NOMO-1 treated with dmso at 0.1 percent for 144 hours (cell line): Measurements from ENCODE around the gene DGAT2.

Experiments used
- DNase-seq: peaks from one replicate; lab custom pipeline; 2025; ENCODE audit not compliant: unreplicated experiment; lab: John Stamatoyannopoulos, UW

Gene DGAT2

GRCh38 chr11:75822541-75822940 is 54.0 kb downstream of the DGAT2 start:
- DNase-seq: no peak

GRCh38 chr11:75823415-75823814 is 54.8 kb downstream of the DGAT2 start:
- no peak for DNase-seq

DNA sequence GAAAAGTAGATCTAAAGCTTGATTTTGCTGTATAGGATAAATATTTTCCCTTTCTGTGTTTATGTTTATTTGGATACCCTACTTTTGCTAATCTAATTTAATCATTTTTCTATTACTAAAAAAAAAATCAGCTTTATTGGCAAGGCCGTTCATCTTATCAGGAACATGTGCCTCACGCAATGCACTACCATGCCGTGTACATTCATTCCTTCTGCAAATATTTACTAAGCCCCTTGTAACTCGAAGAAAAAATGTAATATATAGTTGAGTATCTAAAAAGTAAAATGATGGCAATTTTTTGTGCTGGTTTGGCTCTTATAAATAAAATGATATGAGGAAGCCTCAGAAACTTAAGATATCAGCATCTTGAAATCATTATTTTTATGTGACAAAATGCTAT is 55.4 kb downstream of the DGAT2 start:
- DNase-seq: no peak

GRCh38 chr11:75826461-75827230 is 58.1 kb downstream of the DGAT2 start:
- DNase-seq: no peak

- no peak for DNase-seq
These were observed 59.0 kb downstream of the DGAT2 start for GRCh38 chr11:75827562-75827961.

DNA sequence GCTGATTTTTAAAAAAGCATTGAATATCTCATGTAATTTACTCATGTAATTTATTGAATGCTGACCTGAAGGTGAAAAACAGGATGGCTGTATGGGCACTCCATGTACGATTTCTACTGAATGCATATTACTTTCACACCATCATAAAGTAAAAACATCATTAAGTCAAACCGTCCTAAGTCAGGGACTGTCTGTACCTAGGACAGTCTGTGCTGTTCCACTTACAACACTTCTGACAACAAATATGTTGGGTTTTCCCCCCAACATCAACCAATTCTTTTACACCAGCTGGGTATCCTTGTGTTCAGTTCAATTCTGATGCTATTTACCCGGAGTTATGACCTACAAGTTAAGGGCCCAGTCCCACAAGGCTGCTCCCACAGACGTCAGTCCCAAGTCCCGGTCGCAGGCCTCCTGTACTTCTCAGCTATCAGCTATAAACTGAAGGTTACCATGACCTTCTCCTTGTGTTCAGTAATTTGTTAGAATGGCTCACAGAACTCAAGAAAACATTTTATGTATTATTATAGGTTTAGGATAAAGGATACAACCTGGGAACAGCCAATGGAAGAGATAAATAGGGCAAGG is 63.4 kb downstream of the DGAT2 start:
- DNase-seq: no peak

DNA sequence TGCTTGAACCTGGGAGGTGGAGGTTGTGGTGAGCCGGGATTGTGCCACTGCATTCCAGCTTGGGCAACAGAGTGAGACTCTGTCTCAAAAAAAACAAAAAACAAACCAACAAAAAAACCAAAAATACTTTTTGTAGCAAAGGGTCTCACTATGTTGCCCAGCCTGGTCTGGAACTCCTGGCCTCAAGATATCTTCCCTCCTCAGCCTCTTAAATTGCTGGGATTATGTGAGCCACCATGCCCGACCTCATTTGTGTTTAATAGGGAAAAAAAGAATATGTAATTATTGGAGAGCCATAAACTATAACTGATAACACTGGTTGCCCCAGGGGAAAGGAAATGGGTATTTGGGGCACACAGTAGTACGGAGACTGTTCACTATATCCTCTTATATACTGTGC is 66.2 kb downstream of the DGAT2 start:
- no peak for DNase-seq

DNA sequence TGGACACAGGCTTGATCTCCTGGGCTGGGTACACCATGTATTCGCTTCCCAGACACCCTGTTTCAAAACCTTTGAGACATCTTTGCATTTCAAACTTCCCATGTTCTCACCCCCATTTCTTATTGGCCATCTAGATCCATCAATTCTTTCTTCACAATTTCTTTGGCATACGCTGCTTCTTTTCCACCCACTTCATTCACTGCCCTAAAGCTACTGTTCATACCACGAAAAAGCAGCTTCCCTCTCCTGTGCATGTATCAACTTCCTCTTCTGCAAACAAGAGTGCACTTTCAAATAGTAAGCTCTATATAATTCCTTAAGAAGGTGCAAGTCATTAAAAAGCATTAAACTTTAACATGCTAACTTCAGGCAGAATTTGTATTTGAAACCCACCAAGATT is 67.8 kb downstream of the DGAT2 start:
- DNase-seq: no peak

DNA sequence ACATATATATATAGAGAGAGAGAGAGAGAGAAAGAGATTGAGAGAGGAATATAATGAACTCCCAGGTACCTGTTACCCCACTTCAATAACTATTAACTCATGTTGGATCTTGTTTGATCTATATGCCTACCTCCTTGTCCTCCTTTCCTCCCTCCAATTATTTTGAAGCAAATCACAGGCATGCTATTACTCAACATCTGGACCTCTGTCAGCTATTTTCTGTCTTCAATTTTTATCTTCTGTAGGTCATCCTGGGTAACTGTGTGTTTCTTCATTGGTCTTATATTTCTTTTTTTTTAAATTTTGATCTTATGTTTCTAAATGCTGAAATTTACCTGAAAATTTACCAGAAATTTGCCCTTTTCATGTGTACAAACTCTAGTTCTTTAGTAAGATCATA is 71.3 kb downstream of the DGAT2 start:
- no peak for DNase-seq

DNA sequence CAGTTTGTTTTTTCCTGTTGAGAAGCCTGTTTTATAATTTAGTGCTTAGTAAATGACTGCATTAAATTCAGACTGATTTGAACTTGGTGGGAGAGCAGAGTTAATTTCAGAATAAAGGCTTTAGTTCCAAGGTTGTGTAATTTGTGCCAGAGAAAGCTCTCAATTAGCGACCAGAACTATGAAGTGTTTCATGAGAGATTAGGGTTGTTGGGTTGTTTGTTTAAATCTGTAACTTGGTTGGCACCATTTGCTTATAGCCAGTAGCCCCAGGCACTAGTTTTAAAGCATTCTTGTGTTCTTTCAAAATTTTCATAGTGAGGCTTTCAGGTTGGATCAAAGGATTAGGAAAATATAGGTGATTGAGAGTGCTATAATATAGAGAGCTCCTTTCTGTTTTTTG is 71.9 kb downstream of the DGAT2 start:
- no peak for DNase-seq

GRCh38 chr11:75841739-75842138 is 73.2 kb downstream of the DGAT2 start:
- DNase-seq: no peak

DNA sequence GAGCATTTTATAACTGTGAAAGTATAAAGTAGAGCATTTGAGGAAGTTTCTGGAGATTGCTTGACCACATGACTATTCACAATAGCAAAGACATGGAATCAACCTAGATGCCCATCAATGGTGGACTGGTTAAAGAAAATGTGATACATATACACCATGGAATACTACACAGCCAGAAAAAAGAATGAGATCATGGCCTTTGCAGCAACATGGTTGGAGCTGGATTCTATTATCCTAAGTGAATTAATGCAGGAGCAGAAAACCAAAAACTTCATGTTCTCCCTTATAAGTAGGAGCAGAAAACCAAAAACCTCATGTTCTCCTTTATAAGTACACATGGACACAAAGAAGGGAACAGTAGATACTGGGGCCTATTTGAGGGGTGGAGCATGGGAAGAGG is 76.7 kb downstream of the DGAT2 start:
- DNase-seq: no peak

- no peak for DNase-seq
These were observed 81.3 kb downstream of the DGAT2 start for GRCh38 chr11:75849894-75850293.

DNA sequence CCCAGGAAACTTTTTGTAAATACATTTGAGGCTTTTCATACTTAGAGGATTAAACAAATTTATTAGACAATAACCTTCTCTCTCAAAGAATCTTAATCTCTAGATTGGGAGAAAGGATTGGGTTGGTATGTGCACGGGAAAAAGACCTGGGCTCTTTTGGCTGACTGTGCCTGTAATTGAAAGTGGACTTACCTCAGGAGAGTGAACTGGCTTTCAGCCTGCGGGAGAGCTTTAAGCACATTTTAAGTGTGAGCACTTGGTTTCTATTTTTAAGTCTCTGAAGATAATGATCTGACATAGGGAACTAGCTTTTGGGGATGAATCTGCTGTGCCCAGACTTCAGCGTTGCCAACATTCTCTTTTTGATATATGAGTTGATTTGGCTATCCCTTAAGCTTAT is 82.2 kb downstream of the DGAT2 start:
- DNase-seq: no peak
